K562 (cell line): ENCODE measurements around the gene CABP4. TPM values are rescaled to one million over a fixed set of nuclear protein-coding genes. Genes with fewer than 3 reads are reported as not detected.

Source experiments
- ADNP ChIP-seq: fragments of 200-800 bp; sonication (Bioruptor generic); IDR thresholded peaks from 2 replicates; pipeline ENCODE4 v1.6.1; 2016; ENCODE audit warnings: missing genetic modification characterization, missing compliant biosample characterization
- ATF4 ChIP-seq: fragments of 450-650 bp; formaldehyde crosslinking; IDR thresholded peaks from 2 replicates; pipeline ENCODE4 v1.4.0; 2022; ENCODE audit warnings: mild to moderate bottlenecking, moderate library complexity
- BACH1 ChIP-seq: fragments of 200-800 bp; sonication (Bioruptor generic); IDR thresholded peaks from 2 replicates; pipeline ENCODE4 v1.6.1; 2016; ENCODE audit warnings: missing genetic modification characterization, missing compliant biosample characterization
- CBFA2T3 ChIP-seq: fragments of 450-650 bp; IDR thresholded peaks from 2 replicates; pipeline ENCODE4 v1.6.1; 2017
- DACH1 ChIP-seq: fragments of 450-650 bp; IDR thresholded peaks from 2 replicates; pipeline ENCODE4 v1.6.1; 2018; ENCODE audit not compliant: partially characterized antibody
- ELF1 ChIP-seq: fragments of 200-800 bp; sonication (Bioruptor generic); IDR thresholded peaks from 2 replicates; pipeline ENCODE4 v1.6.1; 2016; ENCODE audit warnings: missing genetic modification characterization, missing compliant biosample characterization
- KAT2B ChIP-seq: IDR thresholded peaks from one replicate; pipeline ENCODE4 v1.6.1; 2012; ENCODE audit warnings: low read depth, mild to moderate bottlenecking, control low read depth, inconsistent platforms, low read length, moderate library complexity
- KLF13 ChIP-seq: fragments of 450-650 bp; IDR thresholded peaks from 2 replicates; pipeline ENCODE4 v1.6.1; 2016; ENCODE audit warnings: missing genetic modification characterization, low read depth, mild to moderate bottlenecking, missing compliant biosample characterization, moderate library complexity, borderline replicate concordance
- MTA3 ChIP-seq: fragments of 450-650 bp; formaldehyde crosslinking; IDR thresholded peaks from 2 replicates; pipeline ENCODE4 v1.6.1; 2017; ENCODE audit warnings: mild to moderate bottlenecking, borderline replicate concordance
- NFYB ChIP-seq: IDR thresholded peaks from 2 replicates; pipeline ENCODE4 v1.6.1; 2011; ENCODE audit warnings: mild to moderate bottlenecking, moderate library complexity; ENCODE audit not compliant: insufficient read length; ENCODE audit errors: extremely low read depth
- NR0B1 ChIP-seq: fragments of 450-650 bp; IDR thresholded peaks from one replicate; pipeline ENCODE4 v1.6.1; 2018; ENCODE audit warnings: mild to moderate bottlenecking, moderate library complexity; ENCODE audit not compliant: partially characterized antibody
- POLR2AphosphoS2 ChIP-seq: IDR thresholded peaks from 2 replicates; pipeline ENCODE4 v1.6.1; 2012; ENCODE audit warnings: low read length, improper control_type of control experiment
- POLR2H ChIP-seq: IDR thresholded peaks from 2 replicates; pipeline ENCODE4 v1.6.1; 2016; ENCODE audit warnings: missing genetic modification characterization, low read depth, mild to moderate bottlenecking, control low read depth, missing compliant biosample characterization, moderate library complexity
- PTTG1 ChIP-seq: fragments of 450-650 bp; IDR thresholded peaks from 2 replicates; pipeline ENCODE4 v1.6.1; 2016; ENCODE audit warnings: low read depth, mild to moderate bottlenecking, missing genetic modification characterization, missing compliant biosample characterization
- PURB ChIP-seq: sonication (generic); formaldehyde crosslinking; IDR thresholded peaks from 2 replicates; pipeline ENCODE4 v1.9.0; 2021; ENCODE audit warnings: low read depth, mild to moderate bottlenecking, missing genetic modification reagents
- RBBP5 ChIP-seq: fragments of 200-600 bp; sonication (generic); IDR thresholded peaks from 2 replicates; pipeline ENCODE4 v1.6.1; 2012; ENCODE audit warnings: borderline replicate concordance, mild to moderate bottlenecking, low read length, control low read depth, inconsistent platforms; ENCODE audit not compliant: insufficient read depth, poor library complexity, severe bottlenecking
- TAF15 ChIP-seq: fragments of 200-400 bp; formaldehyde crosslinking; IDR thresholded peaks from 2 replicates; pipeline ENCODE4 v1.6.1; 2017; ENCODE audit warnings: mild to moderate bottlenecking, low read depth, low read length, moderate library complexity
- U2AF2 ChIP-seq: fragments of 200-400 bp; formaldehyde crosslinking; optimal IDR thresholded peaks from 2 replicates; pipeline ENCODE3; 2017; ENCODE audit warnings: low read depth, mild to moderate bottlenecking, low read length
- YY1 ChIP-seq, 3 experiments: IDR thresholded peaks; 2 replicates each; pipeline ENCODE4 v1.6.1; 2011; ENCODE audit warnings: low read length in 2 of 3, mild to moderate bottlenecking in 2 of 3, moderate library complexity in 2 of 3, borderline replicate concordance in 1 of 3, control low read depth in 1 of 3, low read depth in 1 of 3; ENCODE audit not compliant: insufficient read depth in 3 of 3, insufficient replicate concordance in 2 of 3, control insufficient read depth in 1 of 3, insufficient read length in 1 of 3; ENCODE audit errors: extremely low read depth in 1 of 3
- ZNF184 ChIP-seq: sonication (generic); formaldehyde crosslinking; IDR thresholded peaks from 2 replicates; pipeline ENCODE4 v1.5.0; 2020; ENCODE audit warnings: missing genetic modification reagents
- ZNF224 ChIP-seq: sonication (generic); formaldehyde crosslinking; IDR thresholded peaks from 2 replicates; pipeline ENCODE4 v1.8.0; 2022; ENCODE audit warnings: mild to moderate bottlenecking, missing genetic modification reagents
- polyA plus RNA-seq, 8 experiments: library from polyadenylated mRNA; depleted of rRNA in 4 of 8; stranded (reverse) in 5 of 8; unstranded in 3 of 8; fragments of >200 nt; fragmentation: Nextera tagmentation in 2 of 8; fragmentation: Illumina TruSeq in 1 of 8; extraction: Ambion mirVana in 2 of 8; extraction: Trizol in 1 of 8; gene quantifications; 2 replicates each; pipeline versions ENCODE4 v1.2.1 to v1.2.3, GENCODE V29; 2011 to 2014; ENCODE audit warnings: inconsistent platforms in 1 of 8, missing spikeins in 1 of 8
- total RNA-seq, 7 experiments: library from RNA; depleted of rRNA in 6 of 7; stranded (reverse); fragments of >200 nt in 6 of 7; fragmentation: Illumina TruSeq in 2 of 7; extraction: Trizol in 2 of 7; gene quantifications; 2 replicates each; pipeline versions ENCODE4 v1.2.1 to v1.2.3, GENCODE V29; 2011 to 2021; ENCODE audit warnings: low replicate concordance in 1 of 7
- TF ChIP-seq, protein P1 (sequence below): sonication (generic); formaldehyde crosslinking; IDR thresholded peaks from 2 replicates; pipeline ENCODE4 v1.8.1; 2022; ENCODE audit warnings: missing genetic modification reagents
- TF ChIP-seq, protein P2 (sequence below): IDR thresholded peaks from 2 replicates; pipeline ENCODE4 v1.6.1; 2014; ENCODE audit warnings: antibody characterized with exemption

CABP4 gene
- total and polyA plus RNA-seq, 9 of the 15 experiments (the other 6 are each of a cell fraction or from before 2014, with no cell fraction given) = 0.11 TPM; not detected in 8

- TF ChIP-seq, protein P1, sequence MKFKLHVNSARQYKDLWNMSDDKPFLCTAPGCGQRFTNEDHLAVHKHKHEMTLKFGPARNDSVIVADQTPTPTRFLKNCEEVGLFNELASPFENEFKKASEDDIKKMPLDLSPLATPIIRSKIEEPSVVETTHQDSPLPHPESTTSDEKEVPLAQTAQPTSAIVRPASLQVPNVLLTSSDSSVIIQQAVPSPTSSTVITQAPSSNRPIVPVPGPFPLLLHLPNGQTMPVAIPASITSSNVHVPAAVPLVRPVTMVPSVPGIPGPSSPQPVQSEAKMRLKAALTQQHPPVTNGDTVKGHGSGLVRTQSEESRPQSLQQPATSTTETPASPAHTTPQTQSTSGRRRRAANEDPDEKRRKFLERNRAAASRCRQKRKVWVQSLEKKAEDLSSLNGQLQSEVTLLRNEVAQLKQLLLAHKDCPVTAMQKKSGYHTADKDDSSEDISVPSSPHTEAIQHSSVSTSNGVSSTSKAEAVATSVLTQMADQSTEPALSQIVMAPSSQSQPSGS (CRISPR knock-in tag) = no peak
- no peak for TF ChIP-seq RBBP5
- TF ChIP-seq, protein P2, sequence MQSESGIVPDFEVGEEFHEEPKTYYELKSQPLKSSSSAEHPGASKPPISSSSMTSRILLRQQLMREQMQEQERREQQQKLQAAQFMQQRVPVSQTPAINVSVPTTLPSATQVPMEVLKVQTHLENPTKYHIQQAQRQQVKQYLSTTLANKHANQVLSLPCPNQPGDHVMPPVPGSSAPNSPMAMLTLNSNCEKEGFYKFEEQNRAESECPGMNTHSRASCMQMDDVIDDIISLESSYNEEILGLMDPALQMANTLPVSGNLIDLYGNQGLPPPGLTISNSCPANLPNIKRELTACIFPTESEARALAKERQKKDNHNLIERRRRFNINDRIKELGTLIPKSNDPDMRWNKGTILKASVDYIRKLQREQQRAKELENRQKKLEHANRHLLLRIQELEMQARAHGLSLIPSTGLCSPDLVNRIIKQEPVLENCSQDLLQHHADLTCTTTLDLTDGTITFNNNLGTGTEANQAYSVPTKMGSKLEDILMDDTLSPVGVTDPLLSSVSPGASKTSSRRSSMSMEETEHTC = no peak
- TF ChIP-seq ELF1 (tag) = no peak
- TF ChIP-seq PTTG1 (tag) = no peak
- TF ChIP-seq POLR2AphosphoS2 = no peak; the same call in 1 of the 2 replicates
- no peak for TF ChIP-seq CBFA2T3
- TF ChIP-seq POLR2H (tag) = peak; percentile 46; the same call in 1 of the 2 replicates
- TF ChIP-seq YY1 (IDR thresholded peaks at IDR 0.05; ENCODE audit: borderline replicate concordance in 1 of 3, control insufficient read depth in 1 of 3, extremely low read depth in 1 of 3, insufficient read depth in 3 of 3, insufficient read length in 1 of 3, insufficient replicate concordance in 2 of 3, low read depth in 1 of 3, low read length in 2 of 3) = peak in 1 of 3 experiments; percentile 52
- TF ChIP-seq NFYB = no peak
- TF ChIP-seq KLF13 = no peak
- no peak for TF ChIP-seq U2AF2
- TF ChIP-seq ATF4 = 0 out of 2 replicates have a peak, but pooled peaks have one; percentile 64
- TF ChIP-seq DACH1 = no peak
- no peak for TF ChIP-seq ADNP
- TF ChIP-seq PURB = no peak
- TF ChIP-seq ZNF184 (CRISPR knock-in tag) = no peak
- no peak for TF ChIP-seq KAT2B
- TF ChIP-seq BACH1 (tag) = peak; percentile 91
- TF ChIP-seq MTA3 = peak; percentile 87
- no peak for TF ChIP-seq NR0B1
- TF ChIP-seq TAF15 = no peak
- no peak for TF ChIP-seq ZNF224 (CRISPR knock-in tag)
Measured at GRCh38 chr11:67463680-67464410, 8.7 kb downstream of the CABP4 start (continued).
